LNCAP (cell line): ENCODE data around the gene OR10T2.

Source experiments
- CTCF ChIP-seq: fragments of 450-650 bp; IDR thresholded peaks from 2 replicates; pipeline ENCODE4 v1.5.1; 2017; ENCODE audit warnings: mild to moderate bottlenecking

Gene OR10T2

GRCh38 chr1:158398818-158399514 is at the start of gene OR10T2:
Gene OR10T2 (minus strand): TSS chr1:158399466. CDS start chr1:158399466, 0 bp downstream.
- TF ChIP-seq CTCF, result no peak

DNA sequence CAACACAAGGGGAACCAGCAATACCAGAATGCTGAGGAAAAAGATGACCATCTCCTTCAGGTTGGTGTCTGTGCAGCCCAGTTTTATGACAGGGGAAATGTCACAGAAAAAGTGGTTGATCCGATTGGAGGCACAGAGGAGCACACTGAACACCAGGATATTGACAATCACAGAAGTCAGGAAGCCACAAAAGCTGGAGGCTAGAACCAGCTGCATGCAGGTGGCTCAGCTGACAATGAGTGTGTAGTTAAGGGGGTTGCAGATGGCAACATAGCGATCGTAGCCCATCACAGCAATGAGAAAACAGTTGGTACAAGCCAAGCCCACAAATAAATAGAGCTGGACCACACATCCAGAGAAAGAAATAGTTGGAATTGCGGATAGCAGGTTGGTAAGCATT is 46.1 kb upstream of the OR10T2 start:
- no peak for TF ChIP-seq CTCF

DNA sequence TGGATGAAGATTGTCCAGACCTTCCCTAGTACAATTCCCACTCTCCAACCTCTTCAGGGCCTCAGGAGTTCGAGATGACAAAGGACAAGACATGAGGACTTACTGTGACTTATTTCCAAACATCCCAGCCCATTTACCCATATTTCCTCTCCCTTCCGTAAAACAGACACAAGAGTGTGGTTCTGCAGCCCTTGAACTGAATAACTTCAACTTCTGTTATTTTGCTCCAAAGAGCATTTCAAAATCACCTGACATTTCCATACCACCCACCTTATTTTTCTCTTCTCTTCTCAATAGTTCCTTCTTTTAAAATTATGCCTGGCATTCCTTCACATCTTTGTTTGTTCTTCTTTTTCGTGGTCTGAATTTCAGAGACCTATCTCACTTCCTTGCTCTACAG is 35.5 kb upstream of the OR10T2 start:
- no peak for TF ChIP-seq CTCF

DNA sequence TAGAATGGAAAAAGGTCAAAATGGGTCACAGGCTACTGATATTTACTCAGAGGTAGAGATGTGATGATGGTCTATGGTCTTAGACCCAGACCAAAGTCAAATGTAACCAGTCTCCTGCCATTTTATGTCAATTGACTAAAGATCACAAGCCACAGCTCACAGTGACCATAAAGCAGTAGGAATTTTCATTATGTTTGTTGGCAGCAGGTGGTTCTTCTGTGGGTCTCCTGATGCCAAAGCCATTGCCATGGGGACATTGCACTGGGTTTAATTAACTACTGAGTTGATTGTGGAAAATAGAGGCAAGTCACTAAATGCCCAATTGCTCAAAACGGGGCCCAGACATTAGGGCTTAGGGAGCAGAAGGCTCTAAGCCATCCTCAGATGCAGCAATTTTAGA is 26.9 kb upstream of the OR10T2 start, which contains the start of gene OR10K2:
Gene OR10K2, minus strand, starts transcription at position 101 of the 400 bp plus-strand sequence. CDS start 5,371 bp downstream, outside the sequence.
- TF ChIP-seq CTCF, result no peak

DNA sequence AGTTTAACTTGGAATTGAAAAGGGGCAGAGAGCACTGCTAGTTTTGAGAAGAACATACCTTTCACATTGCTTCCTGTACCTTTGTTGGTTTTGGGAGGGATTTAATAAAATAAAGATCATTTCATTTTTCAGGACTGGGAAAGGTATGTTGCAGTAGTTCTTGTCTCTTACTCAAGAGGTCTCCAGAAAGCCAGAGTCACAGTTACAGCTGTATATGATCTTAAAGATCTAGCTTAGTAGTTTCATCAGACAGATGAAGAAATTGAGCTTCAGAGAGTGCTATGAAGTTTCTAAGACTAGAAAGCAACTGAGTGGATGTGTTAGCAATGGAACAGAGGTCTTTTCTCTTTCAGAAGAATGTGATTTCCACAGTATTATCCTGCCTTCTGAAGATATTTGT is 25.8 kb upstream of the OR10T2 start:
- no peak for TF ChIP-seq CTCF

- no peak for TF ChIP-seq CTCF
These were observed 22.9 kb upstream of the OR10T2 start for GRCh38 chr1:158422212-158422611.

- TF ChIP-seq CTCF, result no peak
These were observed 18.3 kb upstream of the OR10T2 start for GRCh38 chr1:158417586-158417985.
